Activated CD4-positive, alpha-beta T cell treated with anti-CD3 and anti-CD28 coated beads for 48 hours (primary cell): ENCODE results near the gene IPCEF1.

Experiments
- DNase-seq: peaks from one replicate; pipeline ENCODE4 v3.0.0-alpha.2; 2020

IPCEF1 gene

DNA sequence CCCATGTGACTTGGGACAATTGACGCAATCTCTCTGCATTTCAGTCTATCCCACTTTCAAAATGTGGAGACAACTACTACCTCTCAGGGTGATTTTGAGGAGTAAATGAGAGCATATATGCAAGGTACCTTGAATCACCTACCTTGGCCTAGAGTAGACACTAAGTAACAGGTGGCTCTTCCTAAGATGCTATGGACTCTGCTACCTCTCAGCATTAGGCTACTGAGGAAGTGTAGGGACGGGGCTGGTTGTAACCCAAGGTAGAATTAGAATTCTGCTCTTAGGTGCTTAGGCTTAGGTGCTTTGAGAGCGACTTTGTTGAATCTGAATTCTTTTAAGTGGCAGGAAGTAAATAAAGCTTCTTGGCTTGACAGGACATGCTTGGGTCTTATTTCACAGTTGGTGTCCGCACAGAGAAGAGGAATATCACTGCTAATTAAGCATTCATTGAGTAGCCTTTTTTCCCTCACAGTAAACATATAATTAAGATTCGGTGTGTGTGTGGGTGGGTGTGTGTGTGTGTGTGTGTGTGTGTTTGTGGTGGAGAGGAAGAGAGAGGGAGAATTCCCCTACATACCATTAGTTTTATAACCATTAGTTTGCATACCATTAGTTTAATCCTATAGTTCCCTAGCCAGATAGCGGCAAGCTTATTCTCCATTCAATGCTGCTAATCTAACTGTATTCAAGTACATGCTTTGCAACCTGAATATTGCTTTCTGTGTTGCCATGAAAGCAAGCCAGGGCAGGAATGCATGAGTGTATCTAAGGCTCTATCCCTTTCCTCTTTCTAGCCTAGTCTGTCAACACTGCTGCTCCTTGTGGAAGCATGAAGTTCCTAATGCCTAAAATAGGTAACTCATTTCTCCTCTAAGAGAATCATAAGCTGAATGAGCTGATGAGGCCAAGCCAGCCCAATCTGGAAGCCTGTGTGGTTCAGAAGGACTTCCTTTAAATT, 112.5 kb downstream of the IPCEF1 start:
- DNase-seq: no peak

- DNase-seq: no peak
Measured at GRCh38 chr6:154242617-154243357, 113.8 kb downstream of the IPCEF1 start.

- no peak for DNase-seq
Measured at GRCh38 chr6:154241581-154241980, 115.0 kb downstream of the IPCEF1 start.

- peak; percentile 42 for DNase-seq
Measured at GRCh38 chr6:154241061-154241460, 115.5 kb downstream of the IPCEF1 start.

DNA sequence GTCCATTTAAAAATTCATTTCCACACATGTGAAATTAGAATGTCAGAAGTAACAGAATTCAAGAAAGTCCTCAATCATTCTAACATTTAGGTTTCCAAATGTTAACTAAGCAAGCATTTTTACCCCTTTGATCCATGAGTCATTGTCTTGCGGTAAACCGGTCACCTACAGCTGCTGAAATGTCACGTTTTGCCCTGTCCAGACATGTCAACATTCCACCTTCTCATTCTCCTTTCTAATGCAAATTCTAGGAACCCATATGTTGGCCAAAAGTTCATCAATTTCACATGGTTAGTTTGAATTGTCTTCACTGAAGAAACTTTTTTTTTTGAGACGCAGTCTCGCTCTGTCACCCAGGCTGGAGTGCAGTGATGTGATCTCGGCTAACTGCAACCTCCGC, 117.2 kb downstream of the IPCEF1 start:
- DNase-seq: peak; percentile 37

DNA sequence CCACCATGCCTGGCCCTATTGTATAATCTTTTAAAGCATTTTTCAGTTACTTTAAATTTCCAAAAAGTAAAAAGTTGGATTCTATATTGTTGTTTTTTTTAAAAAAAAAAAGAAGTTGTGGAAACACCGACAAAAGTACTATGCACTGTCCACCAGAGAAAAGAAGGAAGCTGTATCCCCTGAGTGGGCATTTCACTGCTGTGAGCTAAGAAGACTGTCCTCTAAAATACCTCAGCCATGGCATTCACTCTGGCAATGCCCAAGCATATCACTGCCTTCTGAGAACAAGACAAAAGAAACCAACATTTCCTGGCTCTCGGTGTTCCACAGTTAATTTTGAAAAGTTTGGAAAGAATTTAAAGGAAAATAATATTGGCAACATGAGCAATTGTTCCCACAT, 117.8 kb downstream of the IPCEF1 start:
- no peak for DNase-seq

GRCh38 chr6:154236646-154237301, 119.8 kb downstream of the IPCEF1 start:
- no peak for DNase-seq

DNA sequence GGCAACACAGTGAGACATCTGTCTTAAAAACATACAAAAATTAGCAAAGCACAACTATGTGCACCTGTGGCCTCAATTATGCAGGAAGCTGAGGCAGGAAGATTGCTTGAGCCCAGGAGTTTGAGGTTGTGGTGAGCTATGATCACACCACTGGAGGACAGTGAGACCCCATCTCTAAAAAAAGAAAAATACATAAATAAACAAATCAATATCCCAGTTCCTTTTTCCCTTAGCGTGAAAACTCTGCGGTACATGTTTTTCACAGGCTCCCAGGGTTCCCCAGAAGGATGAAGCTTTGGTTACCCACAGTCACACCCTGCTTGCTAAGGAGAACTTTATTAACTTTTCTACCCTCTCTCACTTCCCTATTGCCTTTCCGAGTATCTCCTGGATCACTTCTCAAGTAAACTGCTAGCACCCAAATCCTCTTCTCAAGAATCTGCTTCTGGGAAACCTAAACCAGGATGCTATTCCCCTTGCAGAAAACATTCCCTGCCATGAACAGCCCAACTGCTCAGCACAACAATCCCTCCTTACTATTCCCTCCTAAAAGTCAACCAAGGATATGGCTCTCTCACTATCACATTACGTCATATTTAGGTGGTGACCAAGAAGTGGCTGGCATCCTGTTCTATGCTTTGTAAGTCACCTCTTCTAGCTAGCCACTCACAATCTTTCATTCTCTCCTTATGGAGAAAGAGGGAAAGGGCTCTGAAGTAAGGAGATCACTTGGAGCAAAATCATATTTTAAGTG, 122.4 kb downstream of the IPCEF1 start:
- DNase-seq: no peak

- no peak for DNase-seq
Measured at GRCh38 chr6:154233383-154233782, 123.2 kb downstream of the IPCEF1 start.

GRCh38 chr6:154232013-154232910, 124.3 kb downstream of the IPCEF1 start:
- DNase-seq: no peak

DNA sequence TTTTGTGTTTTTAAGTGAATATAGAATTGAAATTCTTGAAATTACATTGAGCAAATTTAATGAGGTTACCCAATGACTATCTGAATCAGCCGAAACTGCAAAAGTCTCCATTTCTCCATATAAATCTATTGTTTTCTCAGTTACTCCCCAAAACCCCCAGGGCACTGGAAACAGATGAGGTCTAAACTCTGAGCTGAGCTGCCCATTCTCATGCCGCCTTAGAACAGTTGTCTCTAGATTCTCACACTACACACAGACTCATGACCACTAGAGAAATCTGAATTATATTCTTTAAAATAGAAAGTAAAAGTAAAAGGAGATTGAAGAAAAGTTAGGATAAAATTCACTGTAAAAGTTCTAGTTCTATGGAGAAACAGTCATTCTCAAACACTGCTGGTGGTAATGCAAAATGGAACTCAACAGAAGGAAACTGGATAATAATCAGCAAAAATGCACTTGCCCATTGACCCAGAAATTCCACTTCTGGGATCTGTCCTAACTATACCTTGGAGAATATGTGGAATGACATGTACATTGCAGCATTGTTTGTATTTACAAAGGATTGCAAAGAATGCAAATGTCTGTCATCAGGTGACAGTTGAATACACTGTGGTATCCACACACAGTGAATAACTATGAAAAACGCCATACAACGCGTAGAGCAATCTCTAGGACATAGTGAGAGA, 125.5 kb downstream of the IPCEF1 start:
- no peak for DNase-seq

DNA sequence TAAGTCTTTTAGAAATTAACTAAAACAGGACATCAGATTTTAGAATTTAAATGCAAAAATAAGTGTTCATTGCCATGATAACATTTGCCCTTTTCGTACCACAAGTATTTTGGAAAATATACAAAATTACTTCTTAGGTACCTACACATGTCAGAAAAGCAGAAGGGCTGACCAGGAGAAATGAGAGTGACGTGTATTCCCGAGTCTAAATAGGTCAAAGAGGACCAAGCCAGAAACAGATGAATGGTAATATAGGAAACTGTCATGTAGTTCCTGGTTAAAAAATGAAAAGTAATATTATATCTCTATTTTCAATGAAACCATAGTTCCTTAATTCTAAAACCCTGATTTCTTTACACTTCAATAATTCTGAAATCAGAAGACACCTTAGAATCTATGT, 126.2 kb downstream of the IPCEF1 start:
- DNase-seq: no peak

DNA sequence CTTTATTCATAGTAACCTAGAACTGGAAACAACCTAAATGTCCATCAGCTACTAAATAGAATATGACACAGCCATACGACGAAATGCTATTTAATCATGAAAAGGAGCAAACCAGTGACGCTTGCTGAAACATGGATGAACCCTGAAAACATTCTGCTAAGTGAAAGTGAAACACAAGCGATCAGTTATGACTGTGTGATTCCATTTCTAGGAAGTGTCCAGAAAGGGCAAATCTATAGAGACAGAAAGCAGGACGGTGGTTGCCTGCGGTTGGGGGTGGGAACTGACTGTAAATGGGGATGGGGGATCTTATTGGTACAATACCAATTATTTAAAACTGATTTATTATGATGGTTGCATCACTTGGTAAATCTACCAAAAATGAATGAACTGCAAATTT, 126.8 kb downstream of the IPCEF1 start:
- peak; percentile 79 for DNase-seq

- no peak for DNase-seq
Measured at GRCh38 chr6:154228521-154228905, 128.1 kb downstream of the IPCEF1 start.

DNA sequence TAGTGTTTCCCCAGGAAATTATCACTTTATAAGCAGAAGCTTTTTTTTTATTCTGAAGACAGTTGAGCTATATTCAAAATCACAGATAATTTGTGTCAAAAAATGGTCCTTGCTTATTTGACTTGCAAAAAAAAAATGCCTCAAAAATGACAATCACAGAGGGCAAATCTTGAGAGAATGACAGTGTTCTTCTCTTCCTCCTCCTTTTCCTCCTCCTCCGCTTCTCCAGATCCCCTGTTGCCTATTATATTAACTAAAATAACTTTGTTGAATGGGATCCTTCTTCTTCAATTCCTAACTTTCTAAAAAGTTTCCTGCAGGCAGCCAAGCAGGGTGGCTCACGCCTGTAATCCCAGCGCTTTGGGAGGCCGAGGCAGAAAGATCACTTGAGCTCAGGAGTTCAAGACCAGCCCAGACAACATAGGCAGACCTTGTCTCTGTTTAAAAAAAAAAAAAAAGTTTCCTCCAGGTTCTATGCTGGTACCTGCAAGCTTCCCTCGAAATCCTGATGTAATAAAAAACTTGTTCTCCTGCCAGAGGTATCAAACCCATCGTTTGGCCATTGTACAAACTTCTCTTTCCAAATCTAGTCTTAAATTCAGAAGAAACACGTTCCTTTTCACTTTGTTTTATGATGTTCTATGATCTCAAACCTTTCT, 128.6 kb downstream of the IPCEF1 start:
- no peak for DNase-seq

DNA sequence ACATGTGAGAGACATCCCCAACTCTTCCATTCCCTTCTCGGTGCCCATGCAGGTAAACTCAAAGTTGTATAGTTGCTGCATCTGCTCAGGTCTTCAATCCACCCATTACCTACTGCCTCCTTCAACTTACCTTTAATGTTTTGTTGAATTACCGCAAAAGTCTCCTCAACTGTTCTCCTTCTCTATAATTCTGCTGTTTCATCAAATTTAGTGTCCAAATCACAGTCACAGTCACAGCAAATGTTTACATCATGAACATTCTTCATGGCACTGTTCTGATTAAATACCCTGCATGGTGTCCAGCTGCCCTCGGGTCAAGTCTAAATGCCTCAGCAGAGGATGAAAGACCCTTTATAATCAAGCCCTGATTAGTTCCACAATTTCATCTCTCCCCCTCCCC, 130.1 kb downstream of the IPCEF1 start:
- DNase-seq: no peak

DNA sequence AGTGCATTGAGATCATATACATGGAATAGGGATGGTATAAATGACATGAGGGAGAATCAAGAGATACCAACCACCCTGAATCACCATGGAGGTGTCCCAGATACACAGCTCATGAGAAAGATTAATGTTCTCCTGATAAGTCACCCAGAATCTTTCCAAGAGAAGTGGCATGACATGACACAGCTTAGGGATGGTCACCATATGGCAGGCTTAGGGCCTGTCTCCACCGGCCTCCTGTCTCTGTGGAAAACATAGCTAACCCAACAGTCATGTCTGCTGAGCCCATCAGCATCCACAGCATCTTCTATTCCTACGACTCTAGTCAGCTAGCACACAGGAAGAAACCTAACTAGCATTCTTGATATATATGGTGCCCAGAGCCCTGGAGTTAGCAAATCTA, 133.3 kb downstream of the IPCEF1 start:
- DNase-seq: no peak

DNA sequence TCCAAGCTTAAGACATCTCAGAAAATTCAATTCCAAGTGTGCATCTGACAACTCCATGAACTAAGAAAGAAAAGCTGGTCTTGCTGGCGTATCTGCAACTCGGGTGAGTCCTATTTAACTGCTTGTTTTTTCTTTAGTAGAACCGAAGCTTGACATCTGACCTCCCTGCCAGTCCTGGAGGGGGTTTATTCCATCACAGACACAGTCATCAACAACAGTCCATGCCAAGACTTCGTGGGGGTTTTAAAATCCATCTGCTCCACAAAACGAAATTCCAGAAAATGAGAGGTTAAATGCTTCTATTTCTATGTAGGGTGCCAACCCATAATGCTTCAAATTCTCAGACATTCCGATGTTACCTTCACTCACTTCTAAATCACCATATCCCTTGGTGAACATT, 133.9 kb downstream of the IPCEF1 start:
- no peak for DNase-seq

- no peak for DNase-seq
Measured at GRCh38 chr6:154219250-154219649, 137.4 kb downstream of the IPCEF1 start.

DNA sequence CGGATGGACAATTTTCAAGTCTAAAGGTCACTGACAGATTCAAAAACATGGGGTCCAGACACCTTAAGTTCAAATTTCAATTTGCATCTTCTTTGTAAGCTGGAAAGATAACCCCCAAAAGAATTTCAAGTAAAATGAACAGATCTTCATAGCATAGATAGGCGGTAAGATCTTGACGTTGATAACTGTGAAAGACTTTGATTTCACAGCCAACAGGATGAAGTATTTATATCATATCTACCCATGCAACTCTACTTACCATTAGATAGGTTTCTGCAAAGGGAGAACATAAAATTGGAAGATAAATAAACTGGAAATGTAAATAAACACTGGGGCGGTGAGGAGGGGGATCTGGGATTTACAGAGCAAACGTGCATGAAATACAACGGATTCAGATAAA, 137.8 kb downstream of the IPCEF1 start:
- no peak for DNase-seq

DNA sequence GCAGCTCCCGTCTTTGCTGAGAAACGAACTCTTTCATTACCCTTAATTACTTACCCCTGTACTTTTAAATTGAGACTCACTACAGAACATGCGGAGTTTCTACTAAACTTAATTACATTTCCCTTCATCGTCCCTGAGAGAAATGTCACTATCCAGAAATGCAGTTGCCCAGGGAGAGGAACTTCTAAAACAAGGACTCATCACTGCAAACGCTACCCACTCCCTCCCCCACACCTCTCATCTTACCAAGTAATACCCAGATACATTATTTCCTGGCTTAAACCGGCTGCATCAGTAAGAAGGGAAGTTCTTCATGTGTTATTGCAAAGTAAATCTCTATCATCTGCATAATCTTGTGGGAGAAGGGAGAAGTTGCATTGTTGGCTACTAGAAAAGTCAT, 138.3 kb downstream of the IPCEF1 start:
- peak; percentile 47 for DNase-seq
